Keratinocyte (primary cell): ENCODE results near the gene POLE3. TPM values are rescaled to one million over a fixed set of nuclear protein-coding genes. Genes with fewer than 3 reads are reported as not detected.

Source experiments
- DNase-seq: peaks from one replicate; pipeline ENCODE4 v3.0.0-alpha.2; 2011; ENCODE audit warnings: low read depth, missing footprints, low spot score
- FAIRE-seq: peaks from 2 replicates; lab custom pipeline; 2011; peaks lifted over from hg19 to GRCh38; lab: Jason Lieb, UNC
- H2AFZ ChIP-seq: 2 replicates; pipeline ENCODE4 v1.6.0; 2012; ENCODE audit warnings: low read length, control low read depth, inconsistent platforms; ENCODE audit not compliant: control insufficient read depth
- H3K27ac ChIP-seq: 2 replicates; pipeline ENCODE4 v1.5.1; 2011; ENCODE audit warnings: low read length; ENCODE audit not compliant: control insufficient read depth, insufficient read depth
- H3K27me3 ChIP-seq: 3 replicates; pipeline ENCODE4 v1.6.0; 2011; ENCODE audit warnings: low read length; ENCODE audit not compliant: control insufficient read depth, insufficient read depth; ENCODE audit errors: extremely low read depth
- H3K36me3 ChIP-seq, 2 experiments: 2 replicates in 1 of 2; 3 replicates in 1 of 2; pipeline ENCODE4 v1.5.1; 2011; ENCODE audit warnings: low read length in 2 of 2, mild to moderate bottlenecking in 1 of 2; ENCODE audit not compliant: control insufficient read depth in 2 of 2, insufficient read depth in 2 of 2; ENCODE audit errors: extremely low read depth in 1 of 2
- H3K4me1 ChIP-seq: 3 replicates; pipeline ENCODE4 v1.5.1; 2011; ENCODE audit warnings: low read length; ENCODE audit not compliant: control insufficient read depth, insufficient read depth; ENCODE audit errors: extremely low read depth
- H3K4me2 ChIP-seq: 3 replicates; pipeline ENCODE4 v1.6.0; 2011; ENCODE audit warnings: low read depth, low read length; ENCODE audit not compliant: control insufficient read depth, insufficient read depth; ENCODE audit errors: extremely low read depth
- H3K4me3 ChIP-seq, 3 experiments: fragments of 200-600 bp in 1 of 3; sonication (generic) in 1 of 3; 2 replicates in 2 of 3; 3 replicates in 1 of 3; pipeline ENCODE4 v1.5.1; 2011 to 2016; ENCODE audit warnings: low read length in 3 of 3, mild to moderate bottlenecking in 3 of 3, control low read depth in 2 of 3, inconsistent platforms in 1 of 3, low read depth in 1 of 3, mixed read lengths in 1 of 3, mixed run types in 1 of 3, moderate library complexity in 1 of 3; ENCODE audit not compliant: control insufficient read depth in 2 of 3, insufficient read depth in 2 of 3; ENCODE audit errors: extremely low read depth in 1 of 3
- H3K79me2 ChIP-seq: 2 replicates; pipeline ENCODE4 v1.6.0; 2012; ENCODE audit warnings: low read length; ENCODE audit not compliant: control insufficient read depth, insufficient read depth
- H3K9ac ChIP-seq: 3 replicates; pipeline ENCODE4 v1.6.0; 2011; ENCODE audit warnings: low read length; ENCODE audit not compliant: control insufficient read depth, insufficient read depth; ENCODE audit errors: extremely low read depth
- H3K9me1 ChIP-seq: 3 replicates; pipeline ENCODE4 v1.6.0; 2011; ENCODE audit warnings: low read length; ENCODE audit not compliant: control insufficient read depth, insufficient read depth; ENCODE audit errors: extremely low read depth
- H3K9me3 ChIP-seq: 2 replicates; pipeline ENCODE4 v1.5.1; 2012; ENCODE audit warnings: low read depth, low read length; ENCODE audit not compliant: control insufficient read depth
- H4K20me1 ChIP-seq: 3 replicates; pipeline ENCODE4 v1.6.0; 2011; ENCODE audit warnings: low read length; ENCODE audit not compliant: control insufficient read depth, insufficient read depth; ENCODE audit errors: extremely low read depth
- EZH2 ChIP-seq: IDR thresholded peaks from one replicate; pipeline ENCODE4 v1.6.1; 2012; ENCODE audit warnings: inconsistent platforms, mild to moderate bottlenecking, low read length, moderate library complexity
- dilution Hi-C: fragments of 300-500 bp; cut with MboI; formaldehyde crosslinking; loops from one replicate; pipeline ENCODE4 v1.7.0; 2020; ENCODE audit warnings: low sequenced_read_pairs; ENCODE audit not compliant: extremely low pct_ligation_motif_present
- polyA plus RNA-seq, 5 experiments: library from polyadenylated mRNA; depleted of rRNA in 3 of 5; stranded (reverse) in 3 of 5; stranded (forward) in 1 of 5; unstranded in 1 of 5; fragments of >200 nt; gene quantifications; 1 replicate in 1 of 5; 2 replicates in 3 of 5; 3 replicates in 1 of 5; pipeline versions ENCODE4 v1.2.1 to v1.2.3, GENCODE V29; 2011 to 2012; ENCODE audit warnings: missing spikeins in 2 of 5, low read depth in 1 of 5, low replicate concordance in 1 of 5
- TF ChIP-seq, protein P1 (sequence below), 3 experiments: IDR thresholded peaks in 1 of 3; conservative IDR thresholded peaks in 1 of 3; optimal IDR thresholded peaks in 1 of 3; 2 replicates in 2 of 3; 3 replicates in 1 of 3; pipeline versions ENCODE3 to v1.5.1; 2011; ENCODE audit warnings: low read length in 3 of 3, mild to moderate bottlenecking in 3 of 3, moderate library complexity in 2 of 3, control low read depth in 1 of 3, inconsistent platforms in 1 of 3; ENCODE audit not compliant: insufficient read depth in 2 of 3; ENCODE audit errors: extremely low read depth in 1 of 3

Gene POLE3
- polyA plus RNA-seq, 1 donor (not counting 4 experiments of a cell fraction or from before 2014, with no cell fraction given): 77.2 TPM

- FAIRE-seq (no peak), DNase-seq (no peak)
- no peaks in the 10 kb centered on the region for H3K79me2 ChIP-seq
- dilution Hi-C loops: no loop called here
- H3K9me3 ChIP-seq: no peaks in the 10 kb centered on the region
- H3K36me3 ChIP-seq: peaks cover 3 to 9% of the 10 kb centered on the region in 2 experiments
- TF ChIP-seq EZH2: no peak
- TF ChIP-seq, protein P1, sequence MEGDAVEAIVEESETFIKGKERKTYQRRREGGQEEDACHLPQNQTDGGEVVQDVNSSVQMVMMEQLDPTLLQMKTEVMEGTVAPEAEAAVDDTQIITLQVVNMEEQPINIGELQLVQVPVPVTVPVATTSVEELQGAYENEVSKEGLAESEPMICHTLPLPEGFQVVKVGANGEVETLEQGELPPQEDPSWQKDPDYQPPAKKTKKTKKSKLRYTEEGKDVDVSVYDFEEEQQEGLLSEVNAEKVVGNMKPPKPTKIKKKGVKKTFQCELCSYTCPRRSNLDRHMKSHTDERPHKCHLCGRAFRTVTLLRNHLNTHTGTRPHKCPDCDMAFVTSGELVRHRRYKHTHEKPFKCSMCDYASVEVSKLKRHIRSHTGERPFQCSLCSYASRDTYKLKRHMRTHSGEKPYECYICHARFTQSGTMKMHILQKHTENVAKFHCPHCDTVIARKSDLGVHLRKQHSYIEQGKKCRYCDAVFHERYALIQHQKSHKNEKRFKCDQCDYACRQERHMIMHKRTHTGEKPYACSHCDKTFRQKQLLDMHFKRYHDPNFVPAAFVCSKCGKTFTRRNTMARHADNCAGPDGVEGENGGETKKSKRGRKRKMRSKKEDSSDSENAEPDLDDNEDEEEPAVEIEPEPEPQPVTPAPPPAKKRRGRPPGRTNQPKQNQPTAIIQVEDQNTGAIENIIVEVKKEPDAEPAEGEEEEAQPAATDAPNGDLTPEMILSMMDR (optimal IDR thresholded peaks at IDR 0.05 in 1 of 3, IDR thresholded peaks at IDR 0.05 in 1 of 3, conservative IDR thresholded peaks at IDR 0.05 in 1 of 3; ENCODE audit: extremely low read depth in 1 of 3, insufficient read depth in 2 of 3, low read length in 3 of 3): no peak
- no peaks in the 10 kb centered on the region for H4K20me1 ChIP-seq
- H2AFZ ChIP-seq: no peak overlapping the region
- no peak overlapping the region for H3K4me2 ChIP-seq
- H3K4me1 ChIP-seq: peaks cover 17% of the 10 kb centered on the region
- H3K27ac ChIP-seq: no peak overlapping the region
- no peak overlapping the region for H3K9ac ChIP-seq
- no peaks in the 10 kb centered on the region for H3K9me1 ChIP-seq
- no peak overlapping the region for H3K4me3 ChIP-seq
- no peaks in the 10 kb centered on the region for H3K27me3 ChIP-seq
These were observed 15.2 kb downstream of the POLE3 start for GRCh38 chr9:113395000-113395861.

DNA sequence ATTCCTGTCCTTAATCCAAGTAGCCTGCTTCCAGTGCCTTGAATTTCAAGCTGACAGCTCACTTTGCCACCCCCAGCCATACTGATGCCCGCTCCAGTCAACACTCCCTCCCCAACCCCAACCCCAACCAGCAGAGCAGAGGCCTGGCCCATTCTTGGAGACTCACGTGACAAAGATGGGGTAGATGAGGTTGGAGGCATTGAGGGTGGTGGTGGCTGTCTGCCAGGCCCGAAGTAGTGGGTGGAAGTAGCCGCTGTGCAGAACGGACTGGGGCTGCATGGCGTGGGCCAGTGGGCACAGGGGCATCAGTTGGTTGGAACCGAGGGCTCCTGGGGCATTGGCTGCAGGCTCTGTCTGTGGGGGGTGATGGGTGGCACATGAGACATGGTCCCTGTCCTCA is 17.2 kb downstream of the POLE3 start:
- no peak for FAIRE-seq
- Histone ChIP-seq H3K4me2 (no peak overlapping the region), H3K27me3 (no peaks in the 10 kb centered on the region), H3K4me3 (no peak overlapping the region), H3K9me3 (no peaks in the 10 kb centered on the region), H3K27ac (no peak overlapping the region), H3K4me1 (peaks cover 6% of the 10 kb centered on the region), H3K36me3 (peaks cover 3 to 16% of the 10 kb centered on the region in 2 experiments), H3K9ac (no peak overlapping the region), H4K20me1 (no peaks in the 10 kb centered on the region), H3K79me2 (no peaks in the 10 kb centered on the region), H2AFZ (no peak overlapping the region), H3K9me1 (no peaks in the 10 kb centered on the region)
- no peak for TF ChIP-seq EZH2
- TF ChIP-seq, protein P1 (optimal IDR thresholded peaks at IDR 0.05 in 1 of 3, IDR thresholded peaks at IDR 0.05 in 1 of 3, conservative IDR thresholded peaks at IDR 0.05 in 1 of 3; ENCODE audit: extremely low read depth in 1 of 3, insufficient read depth in 2 of 3, low read length in 3 of 3): no peak
- DNase-seq: no peak
- dilution Hi-C loops: no loop called here
